HG03457 (cell line): ENCODE results near the gene TFPI.
"Not testable (repeated sequence)": the region's sequence is repeated elsewhere in the genome, so short reads cannot be mapped to it uniquely, and the experiment has no call there.

ENCODE experiments used
- ATAC-seq: cut with Tn5 transposase; IDR thresholded peaks from one replicate; pipeline ENCODE4 v1.9.1; 2021; ENCODE audit warnings: moderate number of reproducible peaks; ENCODE audit not compliant: unreplicated experiment

The TFPI gene

DNA sequence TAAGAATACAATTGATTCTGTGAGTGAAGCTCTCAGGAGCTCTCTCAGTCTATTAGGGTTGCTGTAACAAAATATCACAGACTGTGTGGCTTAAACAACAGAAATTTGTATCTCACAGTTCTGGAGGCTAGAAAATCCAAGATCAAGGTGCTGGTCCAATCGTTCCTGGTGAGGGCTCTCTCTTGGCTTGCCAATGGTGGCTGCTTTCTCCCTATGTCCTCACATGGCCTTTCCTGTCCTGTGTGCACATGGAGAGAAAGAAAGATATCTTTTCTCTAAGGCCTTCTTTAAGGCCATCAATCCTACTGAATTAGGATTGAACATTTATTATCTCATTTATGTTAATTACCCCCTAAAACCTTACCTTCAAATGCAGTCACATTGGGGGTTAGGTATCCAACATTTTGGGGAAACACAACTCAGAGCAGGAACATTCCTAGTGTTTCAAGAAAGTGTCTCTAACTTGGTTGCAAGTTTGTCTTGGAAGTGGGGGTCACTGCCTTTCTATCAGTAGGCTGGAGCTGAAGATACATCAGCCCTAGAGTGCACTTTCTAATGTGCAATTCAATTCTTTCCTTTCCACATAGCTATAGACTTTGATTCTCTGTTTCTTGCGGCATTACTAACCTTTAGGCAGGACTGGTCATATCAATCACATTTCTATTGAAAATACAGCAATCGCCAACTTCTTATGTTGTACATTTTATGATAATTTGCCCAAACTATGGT lies 24.8 kb downstream of the TFPI start:
- no peak for ATAC-seq

DNA sequence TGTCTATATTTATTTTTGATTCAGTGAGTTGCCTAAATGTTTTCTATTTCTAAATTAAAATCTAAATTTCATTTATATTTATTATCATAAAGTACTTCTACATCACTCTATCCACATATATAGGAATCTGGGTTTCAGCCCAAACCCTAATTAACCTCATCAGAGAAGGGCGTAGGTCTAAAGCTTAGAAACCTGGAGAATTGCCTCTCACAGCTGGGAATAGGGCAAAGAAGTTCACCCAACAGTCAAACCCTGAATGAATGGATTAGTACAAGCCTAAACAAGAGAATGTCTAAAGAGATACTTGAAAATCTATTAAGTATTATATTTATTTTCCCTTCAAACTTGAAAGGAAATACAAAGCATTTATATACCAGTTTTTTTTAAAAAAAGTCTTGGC lies 26.2 kb downstream of the TFPI start:
- ATAC-seq, result no peak

DNA sequence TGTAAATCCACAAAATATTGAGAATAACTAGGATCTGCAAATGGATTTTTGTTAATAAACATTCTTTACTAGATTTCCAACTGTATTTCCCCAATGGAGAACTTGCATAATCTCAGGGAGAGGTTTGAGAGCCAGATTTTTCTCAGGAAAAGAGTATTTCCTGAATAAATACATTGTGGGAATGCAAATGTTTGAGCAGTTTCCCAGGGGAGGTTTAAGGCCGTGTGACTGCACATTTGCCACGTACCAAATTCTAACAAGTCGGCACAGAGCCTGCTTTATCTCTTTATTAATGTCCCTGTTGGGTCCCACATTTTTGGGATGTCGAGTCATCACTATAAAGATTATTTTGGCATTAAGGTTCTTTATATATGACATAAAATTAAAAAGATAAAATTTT lies 27.0 kb downstream of the TFPI start:
- no peak for ATAC-seq

DNA sequence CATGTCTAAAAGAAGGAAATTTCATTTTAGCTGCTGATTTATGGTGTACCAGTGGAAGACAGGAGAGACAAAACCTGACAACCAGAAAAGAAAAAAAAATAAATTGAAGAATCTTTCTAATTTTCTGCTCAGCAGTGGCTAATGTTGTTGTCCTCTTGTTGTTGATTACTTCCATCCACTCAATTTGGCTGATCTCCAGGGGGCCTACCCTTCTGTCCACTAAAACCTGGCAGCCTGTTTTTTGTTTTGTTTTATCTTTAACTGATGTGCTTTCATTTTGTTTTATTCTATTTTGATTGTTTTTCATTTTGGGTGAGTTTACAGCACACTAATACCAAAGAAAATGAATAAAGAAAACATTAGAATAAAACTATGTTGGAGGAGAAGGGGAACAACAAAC lies 27.4 kb downstream of the TFPI start:
- ATAC-seq, result no peak

DNA sequence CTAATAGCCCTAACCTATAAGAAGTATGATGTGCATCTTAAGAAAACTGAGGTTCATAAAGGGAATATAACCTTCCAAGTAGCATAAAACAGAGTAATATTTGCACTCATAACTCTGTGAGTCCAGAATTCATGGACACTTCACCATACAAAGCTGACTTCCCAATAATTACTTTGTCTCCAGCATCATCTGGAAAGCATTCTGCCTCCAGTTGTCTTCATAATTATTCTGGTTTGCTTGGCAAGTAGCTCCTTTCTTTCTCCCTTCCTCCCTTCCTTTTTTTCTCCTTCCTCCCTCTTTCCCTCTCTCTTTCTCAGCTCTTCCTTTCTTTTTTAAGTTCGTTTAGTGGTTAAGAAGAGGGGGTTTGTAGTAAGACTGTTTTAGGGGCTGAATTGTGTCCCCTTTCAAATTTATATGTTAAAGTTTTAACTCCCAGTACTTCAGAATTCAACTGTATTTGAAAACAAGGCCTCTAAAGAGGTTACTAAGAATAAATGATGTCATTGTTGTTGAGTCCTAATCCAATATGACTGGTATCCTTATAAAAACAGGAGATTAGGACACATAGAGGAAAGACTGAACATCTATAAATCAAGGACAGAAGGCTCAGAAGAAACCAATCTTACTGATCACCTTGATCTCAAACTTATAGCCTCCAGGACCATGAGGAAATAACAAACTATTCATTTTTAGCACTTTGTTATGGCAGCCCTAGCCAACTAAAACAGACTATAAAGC lies 28.9 kb downstream of the TFPI start:
- no peak for ATAC-seq

DNA sequence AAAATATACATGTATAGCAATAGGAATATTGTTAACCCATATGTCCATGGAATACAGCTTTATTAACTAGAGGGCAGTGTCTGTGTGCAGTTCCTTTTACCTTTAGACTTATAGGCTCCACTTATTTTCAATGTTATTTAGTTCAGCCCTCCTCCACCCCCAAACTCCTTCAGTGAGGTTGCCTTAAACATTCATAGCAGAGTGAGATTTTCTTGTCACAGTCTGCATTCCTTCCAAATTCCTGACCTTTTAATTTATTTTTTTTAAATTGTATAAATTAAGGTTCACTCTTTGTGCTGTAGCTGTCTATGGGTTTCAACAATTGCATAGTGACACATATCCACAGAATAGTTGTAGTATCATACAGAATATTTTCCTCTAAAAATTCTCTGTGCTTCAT lies 30.9 kb downstream of the TFPI start:
- no peak for ATAC-seq

DNA sequence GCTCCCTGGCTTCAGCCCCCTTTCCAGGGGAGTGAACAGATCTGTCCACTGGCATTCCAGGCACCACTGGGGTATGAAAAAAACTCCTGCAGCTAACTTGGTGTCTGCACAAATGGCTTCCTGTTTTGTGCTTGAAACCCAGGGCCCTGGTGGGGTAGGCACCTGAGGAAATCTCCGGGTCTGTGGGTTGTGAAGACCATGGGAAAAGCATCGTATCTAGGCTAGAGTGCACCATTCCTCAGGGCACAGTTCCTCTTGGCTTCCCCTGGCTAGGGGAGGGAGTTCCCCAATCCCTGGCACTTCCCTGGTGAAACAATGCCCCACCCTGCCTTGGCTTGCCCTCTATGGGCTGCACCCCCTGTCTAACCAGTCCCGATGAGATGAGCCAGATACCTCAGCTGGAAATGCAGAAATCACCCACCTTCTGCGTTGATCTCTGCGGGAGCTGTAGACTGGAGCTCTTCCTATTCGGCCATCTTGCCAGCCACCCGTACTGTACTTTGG lies 34.1 kb downstream of the TFPI start:
- no peak for ATAC-seq

DNA sequence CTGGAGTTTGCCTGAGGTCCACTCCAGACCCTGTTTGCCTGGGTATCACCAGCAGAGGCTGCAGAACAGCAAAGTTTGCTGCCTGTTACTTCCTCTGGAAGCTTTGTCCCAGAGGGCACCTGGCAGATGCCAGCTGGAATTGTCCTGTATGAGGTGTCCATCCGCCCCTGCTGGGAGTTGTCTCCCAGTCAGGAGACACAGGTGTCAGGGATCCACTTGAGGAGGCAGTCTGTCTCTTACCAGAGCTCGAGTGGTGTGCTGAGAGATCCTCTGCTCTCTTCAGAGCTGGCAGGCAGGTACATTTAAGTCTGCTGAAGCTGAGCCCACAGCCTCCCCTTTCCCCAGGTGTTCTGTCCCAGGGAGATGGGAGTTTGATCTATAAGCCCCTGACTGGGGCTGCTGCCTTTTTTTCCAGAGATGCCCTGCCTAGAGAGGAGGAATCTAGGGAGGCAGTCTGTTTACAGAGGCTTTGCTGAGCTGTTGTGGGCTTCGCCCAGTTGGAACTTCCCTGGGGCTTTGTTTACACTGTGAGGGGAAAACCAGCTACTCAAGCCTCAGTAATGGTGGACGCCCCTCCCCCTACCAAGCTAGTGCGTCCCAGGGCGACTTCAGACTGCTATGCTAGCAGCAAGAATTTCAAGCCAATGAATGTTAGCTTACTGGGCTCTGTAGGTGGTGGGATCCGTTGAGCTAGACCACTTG lies 34.7 kb downstream of the TFPI start:
- no peak for ATAC-seq

DNA sequence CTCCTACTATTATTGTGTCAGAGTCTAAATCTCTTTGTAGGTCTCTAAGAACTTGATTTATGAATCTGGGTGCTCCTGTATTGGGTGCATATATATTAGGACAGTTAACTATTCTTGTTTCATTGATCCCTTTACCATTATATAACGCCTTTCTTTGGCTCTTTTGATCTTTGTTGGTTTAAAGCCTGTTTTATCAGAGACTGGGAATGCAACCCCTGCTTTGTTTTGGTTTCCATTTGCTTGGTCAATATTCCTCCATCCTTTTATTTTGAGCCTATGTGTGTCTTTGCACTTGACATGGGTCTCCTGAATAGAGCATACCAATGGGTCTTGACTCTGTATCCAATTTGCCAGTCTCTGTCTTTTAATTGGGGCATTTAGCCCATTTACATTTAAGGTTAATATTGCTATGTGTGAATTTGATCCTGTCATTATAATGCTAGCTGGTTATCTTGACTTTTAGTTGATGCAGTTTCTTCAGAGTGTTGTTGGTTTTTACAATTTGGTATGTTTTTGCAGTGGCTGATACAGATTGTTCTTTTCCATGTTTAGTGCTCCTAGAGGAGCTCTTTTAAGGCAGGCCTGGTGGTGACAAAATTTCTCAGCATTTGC lies 36.4 kb downstream of the TFPI start:
- not testable (repeated sequence) for ATAC-seq

DNA sequence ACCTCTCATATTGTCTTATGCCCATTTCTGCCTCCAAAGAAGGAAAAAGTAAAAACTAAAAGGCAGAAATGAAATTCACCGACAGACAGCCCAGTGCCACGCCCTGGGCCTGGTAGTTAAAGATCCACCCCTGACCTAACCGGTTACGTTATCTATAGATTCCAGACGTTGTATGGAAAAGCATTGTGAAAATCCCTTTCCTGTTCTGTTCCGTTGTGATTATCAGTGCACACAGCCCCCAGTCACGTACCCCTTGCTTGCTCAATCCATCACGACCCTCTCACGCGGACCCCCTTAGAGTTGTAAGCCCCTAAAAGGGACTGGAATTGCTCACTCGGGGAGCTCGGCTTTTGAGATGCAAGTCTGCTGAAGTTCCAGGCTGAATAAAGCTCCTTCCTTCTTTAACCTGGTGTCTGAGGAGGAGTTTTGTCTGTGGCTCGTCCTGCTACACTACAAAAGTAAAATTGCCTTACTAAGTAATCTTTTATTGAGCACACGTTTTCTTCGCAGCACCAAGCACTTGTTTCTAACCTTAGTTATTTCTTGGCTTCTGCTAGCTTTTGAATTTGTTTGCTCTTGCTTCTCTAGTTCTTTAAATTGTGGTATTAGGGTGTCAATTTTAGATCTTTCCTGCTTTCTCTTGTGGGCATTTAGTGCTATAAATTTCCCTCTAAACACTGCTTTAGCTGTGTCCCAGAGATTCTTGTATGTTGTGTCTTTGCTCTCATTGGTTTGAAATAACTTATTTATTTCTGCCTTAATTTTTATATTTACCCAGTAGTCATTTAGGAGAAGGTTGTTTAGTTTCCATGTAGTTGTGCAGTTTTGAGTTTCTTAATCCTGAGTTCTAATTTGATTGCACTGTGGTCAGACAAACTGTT lies 37.4 kb downstream of the TFPI start:
- ATAC-seq, result not testable (repeated sequence)

DNA sequence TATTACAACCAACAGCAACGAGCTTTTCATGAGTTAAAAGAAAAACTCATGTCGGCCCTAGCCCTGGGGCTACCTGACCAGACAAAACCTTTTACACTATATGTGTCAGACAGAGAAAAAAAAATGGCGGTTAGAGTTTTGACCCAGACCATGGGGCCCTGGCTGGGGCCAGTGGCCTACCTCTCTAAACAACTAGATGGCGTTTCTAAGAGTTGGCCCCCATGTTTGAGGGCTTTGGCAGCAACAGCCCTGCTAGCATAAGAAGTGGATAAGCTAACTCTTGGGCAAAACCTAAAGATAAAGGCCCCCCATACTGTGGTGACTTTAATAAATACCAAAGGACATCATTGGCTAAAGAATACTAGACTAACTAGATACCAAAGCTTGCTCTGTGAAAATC lies 39.3 kb downstream of the TFPI start:
- no peak for ATAC-seq

DNA sequence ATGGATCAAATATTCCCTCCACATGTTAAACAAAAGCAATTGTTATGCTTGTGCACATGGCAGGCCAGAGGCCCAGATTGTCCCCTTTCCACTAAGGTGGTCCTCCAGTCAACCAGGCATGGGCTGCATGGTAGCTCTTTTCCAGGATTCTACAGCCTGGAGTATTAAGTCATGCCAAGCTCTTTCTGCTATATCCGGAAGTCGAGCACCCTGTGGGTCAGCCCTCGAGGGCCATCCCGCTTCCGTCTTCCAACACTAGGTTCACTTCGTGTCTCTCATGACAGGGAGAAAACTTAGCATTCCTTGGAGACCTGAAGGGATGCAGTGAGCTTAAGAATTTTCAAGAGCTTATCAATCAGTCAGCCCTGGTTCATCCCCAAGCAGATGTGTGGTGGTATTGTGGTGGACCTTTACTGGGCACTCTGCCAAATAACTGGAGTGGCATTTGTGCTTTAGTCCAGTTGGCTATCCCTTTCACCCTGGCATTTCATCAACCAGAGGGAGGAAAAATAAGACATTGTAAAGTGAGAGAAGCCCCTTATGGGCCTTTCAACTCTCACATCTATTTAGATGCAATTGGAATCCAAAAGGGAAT lies 39.9 kb downstream of the TFPI start:
- ATAC-seq, result not testable (repeated sequence)

DNA sequence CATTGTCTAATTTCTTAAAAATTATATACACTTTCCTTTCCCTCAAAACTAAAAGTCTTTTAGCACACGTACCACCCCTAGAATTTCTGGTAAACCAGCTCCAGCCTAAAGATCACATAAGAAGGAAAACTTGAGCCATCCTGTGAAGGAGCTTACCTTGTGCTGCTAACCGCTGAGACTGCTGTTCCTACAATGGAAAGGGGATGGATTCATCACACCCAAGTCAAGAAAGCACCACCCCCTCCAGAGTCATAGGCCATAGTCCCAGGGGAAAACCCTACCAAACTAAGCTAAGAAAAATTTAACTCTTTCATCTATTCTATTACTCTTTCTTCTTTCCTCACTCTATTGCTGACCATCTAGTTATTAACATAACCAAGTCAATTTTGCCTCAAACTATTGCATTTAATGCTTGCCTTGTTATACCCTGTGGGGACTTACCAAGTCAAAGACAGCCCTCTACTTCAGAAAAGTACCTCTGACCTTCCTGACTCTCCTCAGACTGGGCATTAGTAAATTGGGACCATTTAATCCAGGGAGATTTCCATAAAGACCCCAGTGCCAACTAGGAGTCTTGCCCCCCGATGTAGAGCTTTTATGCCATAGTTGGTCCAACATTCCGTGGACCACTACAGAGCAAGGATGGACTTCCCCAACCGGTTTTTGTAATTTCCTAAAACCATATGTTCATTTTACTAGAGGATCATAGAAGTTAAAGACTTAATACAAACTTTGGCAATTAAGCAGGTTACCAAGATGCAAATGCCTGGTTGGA lies 40.6 kb downstream of the TFPI start:
- not testable (repeated sequence) for ATAC-seq

DNA sequence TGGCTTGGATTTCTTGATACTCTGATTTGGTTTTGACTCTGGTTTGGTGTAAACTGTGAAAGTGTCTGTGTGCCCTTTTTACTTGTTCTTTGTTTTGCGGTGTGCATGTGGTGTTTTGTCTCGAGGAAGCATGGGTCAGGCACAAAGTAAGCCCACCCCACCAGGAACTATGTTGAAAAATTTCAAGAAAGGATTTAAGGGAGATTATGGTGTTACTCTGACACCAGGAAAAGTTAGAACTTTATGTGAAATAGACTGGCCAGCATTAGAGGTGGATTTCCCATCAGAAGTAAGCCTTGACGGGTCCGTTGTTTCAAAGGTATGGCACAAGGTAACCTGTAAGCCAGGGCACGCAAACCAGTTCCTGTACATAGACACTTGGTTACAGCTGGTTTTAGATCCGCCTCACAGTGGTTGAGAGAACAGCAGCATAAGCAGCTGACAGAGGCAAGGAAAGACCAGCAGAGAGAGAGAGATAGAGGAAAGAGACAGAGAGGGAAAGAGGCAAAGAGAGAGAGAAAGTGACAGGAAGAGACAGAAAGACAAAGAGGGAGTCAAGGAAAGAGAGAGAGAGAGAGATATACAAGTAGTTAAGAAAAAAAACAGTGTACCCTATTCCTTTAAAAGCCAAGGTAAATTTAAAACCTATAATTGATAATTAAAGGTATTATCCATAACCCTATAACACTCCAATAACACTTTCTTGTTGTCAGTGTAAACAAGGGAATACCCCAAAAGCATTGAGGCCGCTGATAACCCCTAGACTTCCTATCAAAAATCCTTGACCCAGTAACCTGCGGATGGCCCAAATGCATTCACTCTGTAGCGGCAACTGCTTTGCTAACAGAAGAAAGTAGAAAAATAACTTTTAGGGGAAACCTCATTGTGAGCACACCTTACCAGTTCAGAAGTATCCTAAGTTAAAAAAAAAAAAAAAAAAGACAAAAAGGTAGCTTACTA lies 42.6 kb downstream of the TFPI start:
- no peak for ATAC-seq

DNA sequence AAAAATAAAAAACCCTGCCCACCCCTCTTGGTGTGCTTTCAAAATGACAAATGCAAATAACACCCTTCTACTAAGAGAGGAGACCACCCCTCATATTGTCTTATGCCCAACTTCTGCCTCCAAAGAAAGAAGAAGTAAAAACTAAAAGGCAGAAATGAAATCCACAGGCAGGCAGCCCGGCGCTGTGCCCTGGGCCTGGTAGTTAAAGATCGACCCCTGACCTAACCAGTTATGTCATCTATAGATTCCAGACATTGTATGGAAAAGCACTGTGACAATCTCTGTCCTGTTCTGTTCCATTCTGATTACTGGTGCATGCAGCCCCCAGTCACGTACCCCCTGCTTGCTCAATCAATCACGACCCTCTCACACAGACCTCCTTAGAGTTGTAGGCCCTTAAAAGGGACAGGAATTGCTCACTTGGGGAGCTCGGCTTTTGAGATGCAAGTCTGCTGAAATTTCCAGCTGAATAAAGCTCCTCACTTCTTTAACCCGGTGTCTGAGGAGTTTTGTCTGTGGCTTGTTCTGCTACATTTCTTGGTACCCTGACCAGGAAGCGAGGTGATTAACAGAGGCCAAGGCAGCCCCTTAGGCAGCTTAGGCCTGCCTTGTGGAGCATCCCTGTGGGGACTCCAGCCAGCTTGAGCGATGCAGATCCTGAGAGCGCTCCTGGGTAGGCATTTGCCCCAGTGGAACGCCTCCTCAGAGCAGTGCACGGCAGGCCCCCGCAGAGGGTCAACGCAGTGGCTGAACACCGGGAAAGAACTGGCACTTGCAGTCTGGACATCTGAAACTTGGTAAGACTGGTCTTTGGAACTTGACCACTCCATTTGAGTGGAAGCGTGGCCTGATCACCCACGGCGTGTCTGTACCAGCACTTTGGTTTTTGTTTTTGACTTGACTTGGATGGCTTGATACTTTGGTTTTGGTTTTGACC lies 43.5 kb downstream of the TFPI start:
- not testable (repeated sequence) for ATAC-seq

DNA sequence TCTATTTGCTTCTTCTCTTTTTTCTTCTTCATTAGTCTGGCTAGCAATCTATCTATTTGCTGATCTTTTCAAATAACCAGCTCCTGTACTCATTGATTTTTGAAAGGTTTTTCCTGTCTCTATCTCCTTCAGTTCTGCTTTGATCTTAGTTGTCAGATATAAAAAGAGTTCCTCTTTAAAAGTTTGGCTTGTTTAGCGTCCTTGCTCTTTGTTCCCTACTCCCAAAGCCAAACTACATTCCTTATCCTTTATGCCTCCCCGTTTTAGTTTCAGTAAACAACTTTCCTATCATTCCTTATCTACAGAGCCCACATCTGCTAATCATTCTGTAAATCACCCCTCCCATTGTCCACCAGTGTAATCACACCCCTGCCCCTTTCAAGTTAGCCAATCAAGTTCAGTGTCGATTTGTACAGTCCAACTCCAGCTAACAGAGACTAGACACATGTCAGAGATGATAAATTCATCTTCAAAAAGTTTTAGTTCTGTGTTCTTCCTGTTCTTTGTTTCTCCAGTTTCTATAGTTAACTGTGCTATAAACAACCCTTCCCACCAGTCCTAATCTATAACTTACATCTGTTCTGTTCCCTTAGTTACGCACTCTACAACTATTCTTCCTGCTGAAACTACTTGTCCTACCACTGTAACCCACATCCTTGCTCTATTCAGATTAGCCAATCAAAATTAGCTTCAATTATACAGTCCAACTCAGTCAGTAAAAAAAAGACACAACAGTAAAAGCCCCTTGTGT lies 44.4 kb downstream of the TFPI start:
- ATAC-seq, result no peak
